Retinal pigment epithelial cell (primary cell): ENCODE data around the gene RAF1.
"Not testable (repeated sequence)": the region's sequence is repeated elsewhere in the genome, so short reads cannot be mapped to it uniquely, and the experiment has no call there.

ENCODE experiments used
- DNase-seq: peaks from one replicate; pipeline ENCODE4 v3.0.0-alpha.2; 2010; ENCODE audit warnings: low read depth
- H3K4me3 ChIP-seq: 2 replicates; pipeline ENCODE4 v1.5.1; 2011; ENCODE audit warnings: mild to moderate bottlenecking, low read length, control low read depth, moderate library complexity
- CTCF ChIP-seq: conservative IDR thresholded peaks from 2 replicates; pipeline ENCODE4 v1.5.1; 2011; ENCODE audit warnings: low read depth, low read length, control low read depth, inconsistent platforms

The RAF1 gene

GRCh38 chr3:12705981-12706380, 42.1 kb upstream of the RAF1 start:
- DNase-seq: no peak
- no peak for TF ChIP-seq CTCF
- H3K4me3 ChIP-seq: no peak overlapping the region

GRCh38 chr3:12705374-12705926, 41.5 kb upstream of the RAF1 start:
- H3K4me3 ChIP-seq: no peak overlapping the region
- no peak for TF ChIP-seq CTCF
- DNase-seq: no peak

GRCh38 chr3:12702501-12702900, 38.6 kb upstream of the RAF1 start:
- TF ChIP-seq CTCF: no peak
- no peak for DNase-seq
- H3K4me3 ChIP-seq: no peak overlapping the region

- DNase-seq, H3K4me3 ChIP-seq: not testable (repeated sequence)
Measured at GRCh38 chr3:12701601-12702000, 37.7 kb upstream of the RAF1 start.

- no peak for TF ChIP-seq CTCF
- DNase-seq: no peak
- H3K4me3 ChIP-seq: no peak overlapping the region
Measured at GRCh38 chr3:12700800-12701199, 36.9 kb upstream of the RAF1 start.

- no peak overlapping the region for H3K4me3 ChIP-seq
- TF ChIP-seq CTCF: no peak
- no peak for DNase-seq
Measured at GRCh38 chr3:12695916-12696315, 32.0 kb upstream of the RAF1 start.

- H3K4me3 ChIP-seq: no peak overlapping the region
- DNase-seq: no peak
- no peak for TF ChIP-seq CTCF
Measured at GRCh38 chr3:12695112-12695511, 31.2 kb upstream of the RAF1 start.

GRCh38 chr3:12692444-12692843, 28.5 kb upstream of the RAF1 start:
- TF ChIP-seq CTCF: no peak
- no peak overlapping the region for H3K4me3 ChIP-seq
- DNase-seq: no peak
